HEK293 (cell line): Measurements from ENCODE around the gene ARL3.

ENCODE experiments used
- GLI4 ChIP-seq: fragments of 450-650 bp; formaldehyde crosslinking; IDR thresholded peaks from 2 replicates; pipeline ENCODE4 v1.5.1; 2016; ENCODE audit warnings: missing biosample characterization, missing genetic modification characterization
- KLF7 ChIP-seq: fragments of 450-650 bp; formaldehyde crosslinking; IDR thresholded peaks from 2 replicates; pipeline ENCODE4 v1.5.1; 2016; ENCODE audit warnings: missing biosample characterization, missing genetic modification characterization, borderline replicate concordance
- KLF8 ChIP-seq: fragments of 450-650 bp; formaldehyde crosslinking; IDR thresholded peaks from 2 replicates; pipeline ENCODE4 v1.5.1; 2016; ENCODE audit warnings: missing biosample characterization, missing genetic modification characterization
- MEIS1 ChIP-seq: sonication (generic); formaldehyde crosslinking; IDR thresholded peaks from 2 replicates; pipeline ENCODE4 v1.8.1; 2022; ENCODE audit warnings: missing genetic modification reagents, mild to moderate bottlenecking, borderline replicate concordance
- MZF1 ChIP-seq: fragments of 450-650 bp; formaldehyde crosslinking; IDR thresholded peaks from 2 replicates; pipeline ENCODE4 v1.5.1; 2017; ENCODE audit warnings: missing biosample characterization, missing genetic modification characterization, borderline replicate concordance
- SP2 ChIP-seq: fragments of 450-650 bp; formaldehyde crosslinking; IDR thresholded peaks from 2 replicates; pipeline ENCODE4 v1.5.1; 2016; ENCODE audit warnings: missing biosample characterization, missing genetic modification characterization
- ZBTB21 ChIP-seq: fragments of 450-650 bp; formaldehyde crosslinking; IDR thresholded peaks from 2 replicates; pipeline ENCODE4 v1.5.1; 2017; ENCODE audit warnings: missing biosample characterization, missing genetic modification characterization
- ZEB2 ChIP-seq: fragments of 450-650 bp; formaldehyde crosslinking; IDR thresholded peaks from 2 replicates; pipeline ENCODE4 v1.5.1; 2016; ENCODE audit warnings: missing biosample characterization, missing genetic modification characterization
- ZFP3 ChIP-seq: fragments of 450-650 bp; formaldehyde crosslinking; IDR thresholded peaks from 2 replicates; pipeline ENCODE4 v1.5.1; 2016; ENCODE audit warnings: low read depth, missing biosample characterization, missing genetic modification characterization
- ZNF114 ChIP-seq: fragments of 450-650 bp; formaldehyde crosslinking; IDR thresholded peaks from 2 replicates; pipeline ENCODE4 v1.5.0; 2017; ENCODE audit warnings: missing biosample characterization, missing genetic modification characterization
- ZNF133 ChIP-seq: fragments of 450-650 bp; formaldehyde crosslinking; IDR thresholded peaks from 2 replicates; pipeline ENCODE4 v1.5.1; 2016; ENCODE audit warnings: missing biosample characterization, missing genetic modification characterization
- ZNF157 ChIP-seq: fragments of 450-650 bp; formaldehyde crosslinking; IDR thresholded peaks from 2 replicates; pipeline ENCODE4 v1.5.1; 2016; ENCODE audit warnings: missing biosample characterization, missing genetic modification characterization
- ZNF16 ChIP-seq: fragments of 450-650 bp; formaldehyde crosslinking; IDR thresholded peaks from 2 replicates; pipeline ENCODE4 v1.5.1; 2016; ENCODE audit warnings: low read depth, missing biosample characterization, missing genetic modification characterization
- ZNF169 ChIP-seq: fragments of 450-650 bp; formaldehyde crosslinking; IDR thresholded peaks from 2 replicates; pipeline ENCODE4 v1.5.1; 2016; ENCODE audit warnings: missing biosample characterization, missing genetic modification characterization
- ZNF174 ChIP-seq: fragments of 450-650 bp; formaldehyde crosslinking; IDR thresholded peaks from 2 replicates; pipeline ENCODE4 v1.5.0; 2017; ENCODE audit warnings: missing biosample characterization, mild to moderate bottlenecking, missing genetic modification characterization
- ZNF184 ChIP-seq: fragments of 450-650 bp; IDR thresholded peaks from 2 replicates; pipeline ENCODE4 v1.5.1; 2018; ENCODE audit warnings: missing biosample characterization, mild to moderate bottlenecking, missing genetic modification characterization
- ZNF211 ChIP-seq: fragments of 450-650 bp; formaldehyde crosslinking; IDR thresholded peaks from 2 replicates; pipeline ENCODE4 v1.5.1; 2016; ENCODE audit warnings: low read depth, missing biosample characterization, missing genetic modification characterization
- ZNF221 ChIP-seq: fragments of 450-650 bp; formaldehyde crosslinking; IDR thresholded peaks from 2 replicates; pipeline ENCODE4 v1.5.1; 2017; ENCODE audit warnings: missing biosample characterization, missing genetic modification characterization, borderline replicate concordance
- ZNF24 ChIP-seq: fragments of 450-650 bp; formaldehyde crosslinking; IDR thresholded peaks from 2 replicates; pipeline ENCODE4 v1.5.1; 2016; ENCODE audit warnings: missing biosample characterization, missing genetic modification characterization
- ZNF274 ChIP-seq, 2 experiments: fragments of 200-500 bp in 1 of 2; fragments of 450-650 bp in 1 of 2; sonication (Bioruptor generic) in 1 of 2; formaldehyde crosslinking in 1 of 2; IDR thresholded peaks; 2 replicates each; pipeline versions ENCODE4 v1.5.1 to v1.6.1; 2014 to 2016; ENCODE audit warnings: borderline replicate concordance in 1 of 2, inconsistent platforms in 1 of 2, low read length in 1 of 2, missing biosample characterization in 1 of 2, missing genetic modification characterization in 1 of 2
- ZNF350 ChIP-seq: fragments of 450-650 bp; formaldehyde crosslinking; IDR thresholded peaks from 2 replicates; pipeline ENCODE4 v1.5.0; 2017; ENCODE audit warnings: missing biosample characterization, mild to moderate bottlenecking, missing genetic modification characterization
- ZNF366 ChIP-seq: fragments of 450-650 bp; formaldehyde crosslinking; conservative IDR thresholded peaks from 2 replicates; pipeline ENCODE4 v1.5.1; 2016; ENCODE audit warnings: missing biosample characterization, missing genetic modification characterization
- ZNF37A ChIP-seq: fragments of 450-650 bp; IDR thresholded peaks from 2 replicates; pipeline ENCODE4 v1.5.1; 2018; ENCODE audit warnings: missing biosample characterization, missing genetic modification characterization
- ZNF394 ChIP-seq: fragments of 450-650 bp; formaldehyde crosslinking; IDR thresholded peaks from 2 replicates; pipeline ENCODE4 v1.5.1; 2016; ENCODE audit warnings: missing biosample characterization, missing genetic modification characterization, mild to moderate bottlenecking, moderate library complexity, borderline replicate concordance
- ZNF544 ChIP-seq: fragments of 450-650 bp; formaldehyde crosslinking; IDR thresholded peaks from 2 replicates; pipeline ENCODE4 v1.5.0; 2017; ENCODE audit warnings: missing biosample characterization, missing genetic modification characterization
- ZNF549 ChIP-seq: fragments of 450-650 bp; IDR thresholded peaks from 2 replicates; pipeline ENCODE4 v1.5.1; 2018; ENCODE audit warnings: missing biosample characterization, missing genetic modification characterization, mild to moderate bottlenecking, inconsistent platforms, moderate library complexity
- ZNF629 ChIP-seq: fragments of 450-650 bp; formaldehyde crosslinking; IDR thresholded peaks from 2 replicates; pipeline ENCODE4 v1.5.1; 2017; ENCODE audit warnings: missing biosample characterization, missing genetic modification characterization
- ZNF768 ChIP-seq: fragments of 450-650 bp; formaldehyde crosslinking; IDR thresholded peaks from 2 replicates; pipeline ENCODE4 v1.5.1; 2018; ENCODE audit warnings: missing biosample characterization, mild to moderate bottlenecking, missing genetic modification characterization
- ZXDB ChIP-seq: fragments of 450-650 bp; formaldehyde crosslinking; IDR thresholded peaks from 2 replicates; pipeline ENCODE4 v1.5.1; 2016; ENCODE audit warnings: missing biosample characterization, missing genetic modification characterization
- TF ChIP-seq, protein P1 (sequence below): fragments of 450-650 bp; formaldehyde crosslinking; IDR thresholded peaks from 2 replicates; pipeline ENCODE4 v1.5.1; 2017; ENCODE audit warnings: missing biosample characterization, missing genetic modification characterization
- TF ChIP-seq, protein P2 (sequence below): fragments of 450-650 bp; formaldehyde crosslinking; IDR thresholded peaks from 2 replicates; pipeline ENCODE4 v1.5.1; 2016; ENCODE audit warnings: missing biosample characterization, missing genetic modification characterization
- TF ChIP-seq, protein P3 (sequence below): fragments of 450-650 bp; formaldehyde crosslinking; IDR thresholded peaks from 2 replicates; pipeline ENCODE4 v1.5.1; 2016; ENCODE audit warnings: missing biosample characterization, missing genetic modification characterization, low read depth
- TF ChIP-seq, protein P4 (sequence below): fragments of 450-650 bp; formaldehyde crosslinking; IDR thresholded peaks from 2 replicates; pipeline ENCODE4 v1.5.1; 2016; ENCODE audit warnings: missing biosample characterization, missing genetic modification characterization

ARL3 gene

DNA sequence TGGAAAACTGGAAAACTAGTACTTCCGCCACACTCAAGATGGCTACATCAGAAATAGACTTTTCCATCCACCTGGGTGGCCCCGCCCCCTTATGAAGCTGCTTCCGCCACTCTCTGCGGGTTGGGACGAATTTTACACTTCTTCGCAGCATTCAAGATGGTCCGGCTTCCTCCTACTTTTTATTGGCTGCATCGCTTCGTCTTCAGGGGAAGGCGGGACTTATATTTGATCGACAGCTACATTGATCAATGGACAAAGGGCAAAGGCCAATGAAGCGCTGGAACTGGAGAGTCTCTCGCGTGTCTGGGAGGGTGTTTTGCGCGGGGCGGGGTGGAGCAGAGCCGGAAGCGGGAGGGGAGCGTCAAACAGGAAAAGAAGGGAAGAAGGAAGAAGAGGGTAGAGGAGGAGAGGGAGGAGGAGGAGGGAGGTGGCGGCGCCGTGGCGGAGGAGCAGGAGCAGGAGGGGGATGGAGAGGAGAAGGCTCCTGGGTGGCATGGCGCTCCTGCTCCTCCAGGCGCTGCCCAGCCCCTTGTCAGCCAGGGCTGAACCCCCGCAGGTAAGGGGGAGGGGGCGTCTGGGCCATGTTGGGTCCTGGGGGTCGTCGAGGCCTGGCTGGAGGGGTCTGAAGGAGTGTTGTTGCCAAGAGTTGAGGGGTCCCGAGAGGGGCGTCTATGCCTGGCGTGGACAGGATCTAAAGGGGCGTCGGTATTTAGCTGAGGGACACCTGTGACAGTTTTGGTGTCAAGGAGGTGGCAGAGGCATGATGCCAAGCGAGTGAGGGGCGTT, 29.6 kb upstream of the ARL3 start, which contains the start of gene WBP1L (continued):
- peak; percentile 99 for TF ChIP-seq SP2 (tag by site-specific recombination)
- TF ChIP-seq ZNF37A (tag by site-specific recombination) = no peak
- peak; percentile 100 for TF ChIP-seq ZNF366 (tag by site-specific recombination)
- TF ChIP-seq, protein P1, sequence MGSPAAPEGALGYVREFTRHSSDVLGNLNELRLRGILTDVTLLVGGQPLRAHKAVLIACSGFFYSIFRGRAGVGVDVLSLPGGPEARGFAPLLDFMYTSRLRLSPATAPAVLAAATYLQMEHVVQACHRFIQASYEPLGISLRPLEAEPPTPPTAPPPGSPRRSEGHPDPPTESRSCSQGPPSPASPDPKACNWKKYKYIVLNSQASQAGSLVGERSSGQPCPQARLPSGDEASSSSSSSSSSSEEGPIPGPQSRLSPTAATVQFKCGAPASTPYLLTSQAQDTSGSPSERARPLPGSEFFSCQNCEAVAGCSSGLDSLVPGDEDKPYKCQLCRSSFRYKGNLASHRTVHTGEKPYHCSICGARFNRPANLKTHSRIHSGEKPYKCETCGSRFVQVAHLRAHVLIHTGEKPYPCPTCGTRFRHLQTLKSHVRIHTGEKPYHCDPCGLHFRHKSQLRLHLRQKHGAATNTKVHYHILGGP (tag by site-specific recombination) = no peak
- peak; percentile 52; the same call in 1 of the 2 replicates for TF ChIP-seq GLI4
- no peak for TF ChIP-seq KLF7 (tag by site-specific recombination)
- TF ChIP-seq, protein P2, sequence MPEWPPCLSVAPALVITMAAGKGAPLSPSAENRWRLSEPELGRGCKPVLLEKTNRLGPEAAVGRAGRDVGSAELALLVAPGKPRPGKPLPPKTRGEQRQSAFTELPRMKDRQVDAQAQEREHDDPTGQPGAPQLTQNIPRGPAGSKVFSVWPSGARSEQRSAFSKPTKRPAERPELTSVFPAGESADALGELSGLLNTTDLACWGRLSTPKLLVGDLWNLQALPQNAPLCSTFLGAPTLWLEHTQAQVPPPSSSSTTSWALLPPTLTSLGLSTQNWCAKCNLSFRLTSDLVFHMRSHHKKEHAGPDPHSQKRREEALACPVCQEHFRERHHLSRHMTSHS (tag by site-specific recombination) = no peak
- peak; percentile 73; the same call in 1 of the 2 replicates for TF ChIP-seq KLF8 (tag by site-specific recombination)
- TF ChIP-seq ZFP3 (tag by site-specific recombination) = no peak
- no peak for TF ChIP-seq ZNF549 (tag by site-specific recombination)
- no peak for TF ChIP-seq ZNF174 (tag by site-specific recombination)
- TF ChIP-seq ZBTB21 = no peak
- no peak for TF ChIP-seq ZNF221 (tag by site-specific recombination)
- TF ChIP-seq ZNF169 (tag by site-specific recombination) = no peak
- TF ChIP-seq, protein P3, sequence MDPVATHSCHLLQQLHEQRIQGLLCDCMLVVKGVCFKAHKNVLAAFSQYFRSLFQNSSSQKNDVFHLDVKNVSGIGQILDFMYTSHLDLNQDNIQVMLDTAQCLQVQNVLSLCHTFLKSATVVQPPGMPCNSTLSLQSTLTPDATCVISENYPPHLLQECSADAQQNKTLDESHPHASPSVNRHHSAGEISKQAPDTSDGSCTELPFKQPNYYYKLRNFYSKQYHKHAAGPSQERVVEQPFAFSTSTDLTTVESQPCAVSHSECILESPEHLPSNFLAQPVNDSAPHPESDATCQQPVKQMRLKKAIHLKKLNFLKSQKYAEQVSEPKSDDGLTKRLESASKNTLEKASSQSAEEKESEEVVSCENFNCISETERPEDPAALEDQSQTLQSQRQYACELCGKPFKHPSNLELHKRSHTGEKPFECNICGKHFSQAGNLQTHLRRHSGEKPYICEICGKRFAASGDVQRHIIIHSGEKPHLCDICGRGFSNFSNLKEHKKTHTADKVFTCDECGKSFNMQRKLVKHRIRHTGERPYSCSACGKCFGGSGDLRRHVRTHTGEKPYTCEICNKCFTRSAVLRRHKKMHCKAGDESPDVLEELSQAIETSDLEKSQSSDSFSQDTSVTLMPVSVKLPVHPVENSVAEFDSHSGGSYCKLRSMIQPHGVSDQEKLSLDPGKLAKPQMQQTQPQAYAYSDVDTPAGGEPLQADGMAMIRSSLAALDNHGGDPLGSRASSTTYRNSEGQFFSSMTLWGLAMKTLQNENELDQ = no peak
- no peak for TF ChIP-seq ZNF16 (tag by site-specific recombination)
- TF ChIP-seq ZNF184 (tag by site-specific recombination) = no peak
- no peak for TF ChIP-seq MEIS1 (CRISPR knock-in tag)
- TF ChIP-seq MZF1 (tag by site-specific recombination) = no peak
- peak; percentile 32 for TF ChIP-seq ZEB2 (tag by site-specific recombination)
- TF ChIP-seq ZNF24 = no peak; the same call in 1 of the 2 replicates
- TF ChIP-seq ZNF544 = no peak
- TF ChIP-seq, protein P4, sequence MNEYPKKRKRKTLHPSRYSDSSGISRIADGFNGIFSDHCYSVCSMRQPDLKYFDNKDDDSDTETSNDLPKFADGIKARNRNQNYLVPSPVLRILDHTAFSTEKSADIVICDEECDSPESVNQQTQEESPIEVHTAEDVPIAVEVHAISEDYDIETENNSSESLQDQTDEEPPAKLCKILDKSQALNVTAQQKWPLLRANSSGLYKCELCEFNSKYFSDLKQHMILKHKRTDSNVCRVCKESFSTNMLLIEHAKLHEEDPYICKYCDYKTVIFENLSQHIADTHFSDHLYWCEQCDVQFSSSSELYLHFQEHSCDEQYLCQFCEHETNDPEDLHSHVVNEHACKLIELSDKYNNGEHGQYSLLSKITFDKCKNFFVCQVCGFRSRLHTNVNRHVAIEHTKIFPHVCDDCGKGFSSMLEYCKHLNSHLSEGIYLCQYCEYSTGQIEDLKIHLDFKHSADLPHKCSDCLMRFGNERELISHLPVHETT = peak; percentile 60; the same call in 1 of the 2 replicates
- TF ChIP-seq ZNF274 (IDR thresholded peaks at IDR 0.05; ENCODE audit: low read length) = no peak
- TF ChIP-seq ZNF274 (tag by site-specific recombination; IDR thresholded peaks at IDR 0.05; ENCODE audit: borderline replicate concordance) = no peak
- TF ChIP-seq ZNF394 (tag by site-specific recombination) = 0 out of 2 replicates have a peak, but pooled peaks have one; percentile 10
- TF ChIP-seq ZXDB (tag by site-specific recombination) = peak; percentile 68
- TF ChIP-seq ZNF114 (tag by site-specific recombination) = no peak
- TF ChIP-seq ZNF350 (tag by site-specific recombination) = no peak
- TF ChIP-seq ZNF211 (tag by site-specific recombination) = no peak
- TF ChIP-seq ZNF157 (tag by site-specific recombination) = no peak
- TF ChIP-seq ZNF768 (tag by site-specific recombination) = no peak
- no peak for TF ChIP-seq ZNF133 (tag by site-specific recombination)
- TF ChIP-seq ZNF629 (tag by site-specific recombination) = peak; percentile 22; the same call in 1 of the 2 replicates
